Colonic mucosa (tissue), 4 donors: ENCODE results near the gene ZNF112. TPM values are rescaled to one million over a fixed set of nuclear protein-coding genes. Genes with fewer than 3 reads are reported as not detected.

Experiments
- DNase-seq: peaks from one replicate; pipeline ENCODE4 v3.0.0-alpha.2; 2020
- H3K27ac ChIP-seq: fragments of 200-600 bp; one replicate; pipeline ENCODE4 v1.8.0; 2021
- H3K27me3 ChIP-seq: fragments of 200-600 bp; one replicate; pipeline ENCODE4 v1.8.0; 2021
- H3K36me3 ChIP-seq: fragments of 200-600 bp; one replicate; pipeline ENCODE4 v1.8.0; 2021
- H3K4me1 ChIP-seq: fragments of 200-600 bp; one replicate; pipeline ENCODE4 v1.8.0; 2021; ENCODE audit warnings: mild to moderate bottlenecking
- H3K4me3 ChIP-seq: fragments of 200-600 bp; one replicate; pipeline ENCODE4 v1.8.0; 2021
- H3K9ac ChIP-seq, 2 donors: one replicate each; pipeline ENCODE4 v1.7.0; 2013; ENCODE audit warnings: control low read depth in 2 of 2, low read depth in 2 of 2, low read length in 2 of 2
- H3K9me3 ChIP-seq: fragments of 200-600 bp; one replicate; pipeline ENCODE4 v1.8.0; 2021
- intact Hi-C: fragments of 100-400 bp; cut with DNase I; formaldehyde crosslinking; loops from one replicate; pipeline ENCODE4 v1.14.1; 2022
- total RNA-seq, 2 donors: library from RNA; stranded (reverse); fragmentation: NEBNext Ultra II Directional in 1 of 2; extraction: Animal tissue kit (Norgen Biotek cat#: 25700) in 1 of 2; gene quantifications; one replicate each; pipeline ENCODE4 v1.2.1, GENCODE V29; 2021
- TF ChIP-seq, protein P1 (sequence below): fragments of 200-600 bp; IDR thresholded peaks from one replicate; pipeline ENCODE4 v1.8.0; 2022; ENCODE audit warnings: antibody characterized with exemption, mild to moderate bottlenecking
- donor health status: healthy.
- donor health status: DM: no; HTN: no; CAD: no.
- donor health status: DM: no; HTN: no; CAD: no.

The ZNF112 gene
- total RNA-seq, 2 donors from 2014 or later = 3.0 to 4.4 TPM

DNA sequence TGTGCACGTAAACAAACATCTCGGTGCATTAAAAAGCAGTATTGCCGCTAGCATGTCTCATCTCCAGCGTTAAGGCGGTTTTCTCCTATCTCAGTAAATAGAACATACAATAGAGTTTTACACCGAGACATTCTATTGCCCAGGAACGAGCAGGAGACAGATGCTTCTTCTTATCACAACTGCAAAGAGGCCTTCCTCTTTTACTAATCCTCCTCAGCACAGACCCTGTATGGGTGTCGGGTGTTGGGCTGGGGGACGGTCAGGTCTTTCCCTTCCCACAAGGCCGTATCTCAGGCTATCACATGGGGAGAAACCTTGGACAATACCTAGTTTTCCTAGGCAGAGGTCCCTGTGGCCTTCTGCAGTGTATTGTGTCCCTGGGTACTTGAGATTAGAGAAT is 75.6 kb downstream of the ZNF112 start:
- no peak overlapping the region for H3K9ac ChIP-seq
- H3K4me3 ChIP-seq = no peak overlapping the region
- no peaks in the 10 kb centered on the region for H3K36me3 ChIP-seq

DNA sequence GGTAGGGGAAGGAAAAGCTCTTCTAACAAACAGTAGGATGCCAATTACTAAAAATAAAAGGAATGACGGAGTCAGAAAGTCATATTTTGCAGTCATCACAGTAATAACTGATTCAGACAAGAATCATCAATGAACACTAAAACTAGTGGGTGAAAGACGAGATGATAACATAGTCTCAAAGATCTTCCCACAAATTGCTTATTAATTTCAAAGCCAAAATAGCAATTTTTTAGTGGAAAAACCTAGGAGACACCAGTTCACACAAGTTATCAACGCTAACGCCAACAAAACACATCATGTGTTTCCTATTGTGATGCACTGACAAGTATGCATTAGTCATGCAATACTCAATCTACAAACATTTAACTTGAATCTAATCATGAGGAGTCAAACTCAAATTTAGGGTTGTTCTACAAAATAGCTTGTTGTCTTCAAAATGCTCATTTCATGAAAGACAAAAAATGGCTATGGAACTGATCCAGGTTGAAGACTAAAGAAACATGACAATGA is 78.2 kb downstream of the ZNF112 start:
- H3K4me3 ChIP-seq = no peak overlapping the region
- TF ChIP-seq, protein P1, sequence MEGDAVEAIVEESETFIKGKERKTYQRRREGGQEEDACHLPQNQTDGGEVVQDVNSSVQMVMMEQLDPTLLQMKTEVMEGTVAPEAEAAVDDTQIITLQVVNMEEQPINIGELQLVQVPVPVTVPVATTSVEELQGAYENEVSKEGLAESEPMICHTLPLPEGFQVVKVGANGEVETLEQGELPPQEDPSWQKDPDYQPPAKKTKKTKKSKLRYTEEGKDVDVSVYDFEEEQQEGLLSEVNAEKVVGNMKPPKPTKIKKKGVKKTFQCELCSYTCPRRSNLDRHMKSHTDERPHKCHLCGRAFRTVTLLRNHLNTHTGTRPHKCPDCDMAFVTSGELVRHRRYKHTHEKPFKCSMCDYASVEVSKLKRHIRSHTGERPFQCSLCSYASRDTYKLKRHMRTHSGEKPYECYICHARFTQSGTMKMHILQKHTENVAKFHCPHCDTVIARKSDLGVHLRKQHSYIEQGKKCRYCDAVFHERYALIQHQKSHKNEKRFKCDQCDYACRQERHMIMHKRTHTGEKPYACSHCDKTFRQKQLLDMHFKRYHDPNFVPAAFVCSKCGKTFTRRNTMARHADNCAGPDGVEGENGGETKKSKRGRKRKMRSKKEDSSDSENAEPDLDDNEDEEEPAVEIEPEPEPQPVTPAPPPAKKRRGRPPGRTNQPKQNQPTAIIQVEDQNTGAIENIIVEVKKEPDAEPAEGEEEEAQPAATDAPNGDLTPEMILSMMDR = no peak
- H3K9ac ChIP-seq = no peak overlapping the region
- no peaks in the 10 kb centered on the region for H3K36me3 ChIP-seq
- no peaks in the 10 kb centered on the region for H3K4me1 ChIP-seq
- no peak for DNase-seq
- intact Hi-C loops = no loop called here
- H3K9me3 ChIP-seq = no peaks in the 10 kb centered on the region
- no peaks in the 10 kb centered on the region for H3K27me3 ChIP-seq
- H3K27ac ChIP-seq = no peak overlapping the region

More for the DNA sequence above, 75.6 kb downstream of the ZNF112 start:
- TF ChIP-seq, protein P1 = no peak
- no peak for DNase-seq
- intact Hi-C loops = no loop called here
- Histone ChIP-seq H3K27ac (no peak overlapping the region), H3K9me3 (no peaks in the 10 kb centered on the region), H3K27me3 (no peaks in the 10 kb centered on the region), H3K4me1 (no peaks in the 10 kb centered on the region)

DNA sequence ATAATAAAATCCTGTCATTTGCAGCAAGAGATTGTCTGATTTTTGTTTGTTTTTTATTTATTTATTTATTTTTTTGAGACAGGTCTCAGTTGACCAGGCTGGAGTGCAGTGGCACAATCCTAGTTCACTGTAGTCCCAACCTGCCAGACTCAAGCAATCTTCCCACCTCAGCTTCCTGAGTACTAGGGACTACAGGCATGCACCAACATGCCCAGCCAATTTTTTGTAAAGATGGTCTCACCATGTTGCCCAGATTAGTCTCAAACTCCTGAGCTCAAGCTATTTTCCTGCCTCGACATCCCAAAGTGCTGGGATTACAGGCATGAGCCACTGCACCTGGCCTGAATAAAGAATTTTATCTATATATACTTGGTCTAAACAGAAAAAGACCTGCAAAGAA is 79.1 kb downstream of the ZNF112 start:
- Histone ChIP-seq H3K27me3 (no peaks in the 10 kb centered on the region), H3K4me1 (no peaks in the 10 kb centered on the region)

More for the DNA sequence above, 79.1 kb downstream of the ZNF112 start:
- intact Hi-C loops = no loop called here
- Histone ChIP-seq H3K9ac (no peak overlapping the region), H3K4me3 (no peak overlapping the region), H3K9me3 (peaks cover 3% of the 10 kb centered on the region), H3K36me3 (no peaks in the 10 kb centered on the region), H3K27ac (no peak overlapping the region)
- TF ChIP-seq, protein P1 = no peak
- no peak for DNase-seq

Other genes with a start within 250 kb of the ZNF112 start
- gene ZNF225, start 243.3 kb downstream of the ZNF112 start, total RNA-seq = 1 to 10 TPM; 2.8 TPM
- gene ZNF234, start 215.1 kb downstream of the ZNF112 start, total RNA-seq = 1 to 10 TPM; 6.3 to 7.5 TPM
- gene ZNF226, start 191.6 kb downstream of the ZNF112 start, total RNA-seq = 10 to 100 TPM; 12.9 to 15.5 TPM
- gene ZNF227, start 144.1 kb downstream of the ZNF112 start, total RNA-seq = 10 to 100 TPM in 1 of 2 donors, 1 to 10 TPM in 1; 9.9 to 12.3 TPM
- 1 to 10 TPM in 1 of 2 donors, under 1 TPM in 1; 0.44 to 1.0 TPM for gene ZNF233, start 96.8 kb downstream of the ZNF112 start, total RNA-seq
- 1 to 10 TPM; 3.1 to 5.4 TPM for gene ZNF235, start 51.7 kb downstream of the ZNF112 start, total RNA-seq
- gene ZNF285, start 44.9 kb upstream of the ZNF112 start, total RNA-seq = 1 to 10 TPM; 1.4 to 1.9 TPM
- 1 to 10 TPM; 1.2 to 2.2 TPM for gene ZNF229, start 91.8 kb upstream of the ZNF112 start, total RNA-seq
- 1 to 10 TPM; 6.4 to 7.3 TPM for gene ZNF180, start 143.8 kb upstream of the ZNF112 start, total RNA-seq
- gene CEACAM20, start 173.0 kb upstream of the ZNF112 start, total RNA-seq = under 1 TPM in 1 of 2 donors, not detected in 1; 0.85 TPM